HepG2 (cell line): ENCODE results near the gene MFRP. TPM values are rescaled to one million over a fixed set of nuclear protein-coding genes. Genes with fewer than 3 reads are reported as not detected.

Experiments used
- ATAC-seq: fragments of 200-7000 bp; cut with Tn5 transposase; 3 replicates; pipeline ENCODE4 v1.9.1; 2020; ENCODE audit warnings: mild to moderate bottlenecking, moderate library complexity
- BruUV-seq: library from RNA; stranded (reverse); fragments of 400-500 nt; replicated peaks from 2 replicates; lab custom pipeline; 2021; lab: Mats Ljungman, UMichigan
- CTCF ChIA-PET: fragments of 300-600 bp; formaldehyde crosslinking; extraction: SDS; loops from one replicate; lab custom pipeline; 2021; ENCODE audit warnings: low total read pairs, inconsistent platforms, low intra/inter-chr PET ratio; lab: Yijun Ruan, JAX
- POLR2A ChIA-PET: fragments of 350-600 bp; sonication (Branson Sonifier 250); formaldehyde crosslinking; loops from one replicate; lab custom pipeline; 2020; ENCODE audit warnings: antibody characterized with exemption, inconsistent platforms; lab: Yijun Ruan, JAX
- DNase-seq: peaks from one replicate; pipeline ENCODE4 v3.0.0-alpha.2; 2015; ENCODE audit warnings: low spot score
- FAIRE-seq: peaks from 3 replicates; lab custom pipeline; 2011; peaks lifted over from hg19 to GRCh38; lab: Jason Lieb, UNC
- H2AFZ ChIP-seq: one replicate; pipeline ENCODE4 v1.6.1; 2011; ENCODE audit warnings: low read length, inconsistent platforms
- H3K27ac ChIP-seq: fragments of 300-600 bp; 3 replicates; pipeline ENCODE4 v1.8.0; 2011; ENCODE audit warnings: mixed run types, mild to moderate bottlenecking, mixed read lengths, low read length, inconsistent platforms; ENCODE audit not compliant: insufficient read depth; ENCODE audit errors: extremely low read length
- H3K27me3 ChIP-seq, 2 experiments: fragments of 200-600 bp in 1 of 2; 2 replicates in 1 of 2; 3 replicates in 1 of 2; pipeline versions ENCODE4 v1.6.0 to v1.8.0; 2011; ENCODE audit warnings: low read length in 2 of 2, mild to moderate bottlenecking in 2 of 2, moderate library complexity in 2 of 2, inconsistent platforms in 1 of 2; ENCODE audit not compliant: insufficient read depth in 2 of 2, control insufficient read depth in 1 of 2
- H3K36me3 ChIP-seq, 2 experiments: fragments of 200-600 bp in 1 of 2; replicated peaks in 1 of 2; 2 replicates in 1 of 2; 3 replicates in 1 of 2; pipeline versions ENCODE4 v1.5.1 to v1.8.0; 2011; ENCODE audit warnings: low read length in 2 of 2, inconsistent platforms in 1 of 2; ENCODE audit not compliant: insufficient read depth in 2 of 2, control insufficient read depth in 1 of 2
- H3K4me1 ChIP-seq: 2 replicates; pipeline ENCODE4 v1.5.1; 2012; ENCODE audit warnings: low read length, inconsistent platforms; ENCODE audit not compliant: insufficient read depth
- H3K4me2 ChIP-seq: 2 replicates; pipeline ENCODE4 v1.6.0; 2011; ENCODE audit warnings: low read depth, low read length, inconsistent platforms
- H3K4me3 ChIP-seq, 3 experiments: fragments of 200-600 bp in 1 of 3; sonication (generic), shearing (Covaris generic) in 1 of 3; replicated peaks in 1 of 3; 2 replicates each; pipeline ENCODE4 v1.5.1; 2011 to 2016; ENCODE audit warnings: low read length in 3 of 3, inconsistent platforms in 2 of 3, low read depth in 2 of 3, mild to moderate bottlenecking in 2 of 3, control low read depth in 1 of 3, mixed read lengths in 1 of 3; ENCODE audit not compliant: insufficient read depth in 1 of 3
- H3K79me2 ChIP-seq: one replicate; pipeline ENCODE4 v1.6.1; 2011; ENCODE audit warnings: low read length, inconsistent platforms; ENCODE audit not compliant: insufficient read depth
- H3K9ac ChIP-seq: 2 replicates; pipeline ENCODE4 v1.6.0; 2011; ENCODE audit warnings: mild to moderate bottlenecking, low read depth, low read length, inconsistent platforms; ENCODE audit not compliant: insufficient read depth
- H3K9me3 ChIP-seq: 2 replicates; pipeline ENCODE4 v1.5.1; 2012; ENCODE audit warnings: mild to moderate bottlenecking, low read length
- H4K20me1 ChIP-seq: 2 replicates; pipeline ENCODE4 v1.6.0; 2011; ENCODE audit warnings: inconsistent platforms, mild to moderate bottlenecking, low read length, moderate library complexity; ENCODE audit not compliant: insufficient read depth
- ASH2L ChIP-seq: fragments of 300-600, 200-600 bp; sonication (generic); IDR thresholded peaks from 2 replicates; pipeline ENCODE4 v1.7.0; 2017; ENCODE audit warnings: low read depth, mild to moderate bottlenecking, moderate library complexity, mixed read lengths, low read length; ENCODE audit not compliant: insufficient read length
- CENPBD1 ChIP-seq: sonication (generic); formaldehyde crosslinking; IDR thresholded peaks from 2 replicates; pipeline ENCODE4 v1.8.0; 2022; ENCODE audit warnings: missing genetic modification reagents, low read depth, mild to moderate bottlenecking, borderline replicate concordance
- CSRNP1 ChIP-seq: sonication (generic); formaldehyde crosslinking; IDR thresholded peaks from 2 replicates; pipeline ENCODE4 v1.8.1; 2023; ENCODE audit warnings: mild to moderate bottlenecking, missing genetic modification reagents
- ELF3 ChIP-seq: IDR thresholded peaks from 2 replicates; pipeline ENCODE4 v1.6.1; 2016; ENCODE audit warnings: missing genetic modification reagents, missing compliant biosample characterization
- ETV6 ChIP-seq: sonication (generic); formaldehyde crosslinking; conservative IDR thresholded peaks from 2 replicates; pipeline ENCODE4 v1.4.0; 2020; ENCODE audit warnings: missing genetic modification reagents
- IKZF4 ChIP-seq: sonication (generic); formaldehyde crosslinking; IDR thresholded peaks from 2 replicates; pipeline ENCODE4 v1.5.1; 2020; ENCODE audit warnings: borderline replicate concordance, mild to moderate bottlenecking, low read depth, missing genetic modification reagents; ENCODE audit errors: not compliant biosample characterization
- SRSF9 ChIP-seq: fragments of 200-400 bp; formaldehyde crosslinking; IDR thresholded peaks from 2 replicates; pipeline ENCODE4 v1.6.1; 2018; ENCODE audit warnings: borderline replicate concordance, mild to moderate bottlenecking, low read depth, low read length; ENCODE audit not compliant: insufficient read depth, poor library complexity, severe bottlenecking
- USF2 ChIP-seq, 2 experiments: sonication (generic) in 1 of 2; formaldehyde crosslinking in 1 of 2; IDR thresholded peaks; 2 replicates each; pipeline versions ENCODE4 v1.5.1 to v1.6.1; 2011 to 2020; ENCODE audit warnings: borderline replicate concordance in 1 of 2, low read depth in 1 of 2, low read length in 1 of 2, mild to moderate bottlenecking in 1 of 2, missing genetic modification reagents in 1 of 2, moderate library complexity in 1 of 2
- ZNF362 ChIP-seq: sonication (generic); formaldehyde crosslinking; IDR thresholded peaks from 2 replicates; pipeline ENCODE4 v1.4.0; 2020; ENCODE audit warnings: missing genetic modification reagents, mild to moderate bottlenecking, borderline replicate concordance
- ZNF629 ChIP-seq: sonication (generic); formaldehyde crosslinking; conservative IDR thresholded peaks from 2 replicates; pipeline ENCODE4 v1.5.0; 2020; ENCODE audit warnings: missing genetic modification reagents
- ZNF775 ChIP-seq: sonication (generic); formaldehyde crosslinking; IDR thresholded peaks from 2 replicates; pipeline ENCODE4 v1.4.0; 2020; ENCODE audit warnings: missing genetic modification reagents, mild to moderate bottlenecking, moderate library complexity, borderline replicate concordance
- WGBS: methylation state at CpG from one replicate; pipeline ENCODE4 v1.1.6; 2017; ENCODE audit warnings: low lambda C conversion rate; 5-methylcytosine and 5-hydroxymethylcytosine counted together
- in situ Hi-C: cut with HindIII; loops from 2 replicates; pipeline ENCODE4 v1.10.0; 2017; ENCODE audit warnings: low pct_unique_long_range_greater_than_20kb; ENCODE audit not compliant: extremely low pct_ligation_motif_present
- intact Hi-C: fragments of 100-400 bp; cut with micrococcal nuclease; formaldehyde crosslinking; loops from one replicate; pipeline ENCODE4 v1.10.0; 2022; ENCODE audit not compliant: unreplicated experiment
- polyA plus RNA-seq, 8 experiments: library from polyadenylated mRNA; depleted of rRNA in 3 of 8; stranded (reverse) in 7 of 8; unstranded in 1 of 8; fragments of >200 nt; fragmentation: Illumina TruSeq in 4 of 8; extraction: Trizol in 4 of 8; gene quantifications; 2 replicates each; pipeline versions ENCODE4 v1.2.1 to v1.2.3, GENCODE V29; 2011 to 2016; ENCODE audit warnings: low read depth in 4 of 8, missing spikeins in 1 of 8, mixed read lengths in 1 of 8; ENCODE audit not compliant: insufficient read depth in 1 of 8
- total RNA-seq, 5 experiments: library from RNA; depleted of rRNA; stranded (reverse); fragments of >200 nt; fragmentation: Illumina TruSeq; extraction: Trizol; gene quantifications; 2 replicates each; pipeline ENCODE4 v1.2.3, GENCODE V29; 2016; ENCODE audit warnings: low read depth in 1 of 5

The MFRP gene
- total and polyA plus RNA-seq, 2 of the 13 experiments (the other 11 are each of a cell fraction or from before 2014, with no cell fraction given) = not detected

- TF ChIP-seq ZNF775 (CRISPR knock-in tag) (no peak), CSRNP1 (CRISPR knock-in tag) (no peak), USF2 (IDR thresholded peaks at IDR 0.05; ENCODE audit: low read depth, low read length) (no peak), USF2 (CRISPR knock-in tag; IDR thresholded peaks at IDR 0.05; ENCODE audit: borderline replicate concordance) (no peak), ZNF629 (no peak), ASH2L (no peak), ETV6 (CRISPR knock-in tag) (no peak), ELF3 (CRISPR knock-in tag) (no peak)
These were observed 6.4 kb upstream of the MFRP start (continued) for GRCh38 chr11:119352857-119353260.

DNA sequence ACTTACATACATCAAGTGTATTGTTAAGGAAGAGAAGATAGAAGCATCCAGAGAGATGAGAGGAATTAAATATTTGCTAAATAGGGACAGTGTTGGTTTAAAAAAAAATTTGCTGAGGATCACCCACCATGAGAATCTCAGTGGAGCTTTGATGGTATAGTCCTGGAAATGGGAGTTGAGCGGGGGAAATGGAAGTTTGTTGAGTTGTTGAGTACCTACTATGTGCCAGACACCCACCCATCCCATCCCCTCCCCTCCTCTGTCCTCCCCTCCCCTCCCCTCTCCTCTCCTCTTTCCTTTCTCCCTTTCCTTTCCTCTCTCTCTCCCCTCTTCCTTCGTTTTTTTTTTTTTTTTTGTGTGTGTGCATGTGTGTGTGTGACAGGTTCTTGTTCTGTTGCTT lies 4.7 kb upstream of the MFRP start:
- Histone ChIP-seq H3K4me1 (peaks cover 71% of the 10 kb centered on the region), H3K27ac (no peak overlapping the region), H3K4me3 (no peak overlapping the region), H3K9ac (no peak overlapping the region), H3K4me2 (no peak overlapping the region), H4K20me1 (no peaks in the 10 kb centered on the region), H3K9me3 (no peaks in the 10 kb centered on the region), H3K79me2 (no peaks in the 10 kb centered on the region), H3K27me3 (0 out of 5 replicates have a peak, but pooled peaks cover 0 to 4% of the 10 kb centered on the region in 2 experiments), H3K36me3 (0 out of 5 replicates have a peak, but pooled peaks cover 0 to 3% of the 10 kb centered on the region in 2 experiments), H2AFZ (no peak overlapping the region)
- POLR2A ChIA-PET = interaction anchor here (1.2 kb wide), 1 partner anchor 17 kb away, joined by 5 read pairs; no protein-coding TSS in a partner anchor
- ATAC-seq (no peak), DNase-seq (no peak), FAIRE-seq (no peak)
- 18% methylated on average over 2 of the region's 2 CpGs for WGBS
- no TSS peak for BruUV-seq
- CTCF ChIA-PET = no interaction called here
- in situ Hi-C loops (no loop called here), intact Hi-C loops (no loop called here)
- TF ChIP-seq IKZF4 (CRISPR knock-in tag) (no peak), CENPBD1 (CRISPR knock-in tag) (no peak), SRSF9 (no peak), ZNF362 (no peak)
